ENCODE measurements around the gene NTM.

NTM gene

DNA sequence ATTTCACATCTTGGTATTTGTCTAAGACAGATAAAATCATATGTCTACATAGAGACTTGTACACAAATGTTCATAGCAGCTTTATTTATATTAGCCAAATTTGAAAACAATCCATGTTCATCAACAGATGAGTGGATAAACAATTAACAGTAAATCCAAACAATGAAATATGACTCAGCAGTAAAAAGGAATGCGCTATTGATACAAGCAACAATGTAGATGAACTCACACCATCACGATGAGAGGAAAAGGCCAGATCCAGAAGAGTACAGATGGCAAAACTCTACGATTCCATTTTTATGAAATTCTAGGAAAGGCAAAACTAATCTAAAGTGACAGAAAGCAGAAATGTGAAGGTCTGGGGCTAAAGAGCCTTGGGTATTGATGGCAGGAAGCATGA lies 384.3 kb downstream of the NTM start:
- Histone ChIP-seq H3K9me3 (ENCODE audit: control insufficient read depth, low read length) (no peaks in the 10 kb centered on the region), H3K14ac (ENCODE audit: low read length in 2 of 2) (no peak overlapping the region), H3K4me1 (ENCODE audit: control insufficient read depth, insufficient read depth, low read depth, low read length) (no peaks in the 10 kb centered on the region), H3K9ac (ENCODE audit: low read length) (no peak overlapping the region), H3K36me3 (ENCODE audit: control insufficient read depth in 1 of 2, insufficient read depth in 2 of 2, low read depth in 1 of 2, low read length in 2 of 2) (no peaks in the 10 kb centered on the region), H4K91ac (ENCODE audit: low read length) (no peak overlapping the region), H3K4ac (ENCODE audit: low read depth in 1 of 2, low read length in 2 of 2) (no peak overlapping the region), H3K27me3 (ENCODE audit: control insufficient read depth in 1 of 2, insufficient read depth in 1 of 2, low read length in 2 of 2) (peaks cover 0 to 4% of the 10 kb centered on the region in 2 experiments), H3K4me2 (ENCODE audit: low read length, poor library complexity, severe bottlenecking) (no peak overlapping the region), H3K27ac (ENCODE audit: low read length, poor library complexity, severe bottlenecking) (no peak overlapping the region), H4K8ac (ENCODE audit: low read length) (no peak overlapping the region), H2AFZ (ENCODE audit: low read depth, low read length) (no peak overlapping the region), H2BK5ac (ENCODE audit: low read depth, low read length, poor library complexity, severe bottlenecking) (no peak overlapping the region), H3K4me3 (ENCODE audit: insufficient read depth in 1 of 2, low read depth in 1 of 2, low read length in 2 of 2) (no peak overlapping the region), H2BK12ac (ENCODE audit: low read length in 2 of 2) (no peak overlapping the region), H3K79me1 (replicated peaks; ENCODE audit: low read length, poor library complexity, severe bottlenecking) (no peaks in the 10 kb centered on the region), H2AK5ac (ENCODE audit: low read length, severe bottlenecking) (no peak overlapping the region), H2BK15ac (ENCODE audit: low read depth, poor library complexity, severe bottlenecking) (no peak overlapping the region), H2BK120ac (ENCODE audit: low read depth, low read length) (no peak overlapping the region), H3K23ac (ENCODE audit: low read length in 2 of 2) (no peak overlapping the region), H3K18ac (ENCODE audit: low read depth in 1 of 2, low read length in 2 of 2) (no peak overlapping the region)
- no peak for DNase-seq
- WGBS, result 72% methylated on average over 3 of the region's 3 CpGs

GRCh38 chr11:131756479-131757110 lies 386.2 kb downstream of the NTM start:
- H4K91ac ChIP-seq (ENCODE audit: low read length), result no peak overlapping the region
- H2BK15ac ChIP-seq (ENCODE audit: low read depth, poor library complexity, severe bottlenecking), result no peak overlapping the region
- H4K8ac ChIP-seq (ENCODE audit: low read length), result no peak overlapping the region
- H3K23ac ChIP-seq (ENCODE audit: low read length in 2 of 2), result no peak overlapping the region
- H3K14ac ChIP-seq (ENCODE audit: low read length in 2 of 2), result no peak overlapping the region
- H2AK5ac ChIP-seq (ENCODE audit: low read length, severe bottlenecking), result no peak overlapping the region
- no peak for DNase-seq
- H2BK5ac ChIP-seq (ENCODE audit: low read depth, low read length, poor library complexity, severe bottlenecking), result no peak overlapping the region
- no peaks in the 10 kb centered on the region for H3K4me1 ChIP-seq (ENCODE audit: control insufficient read depth, insufficient read depth, low read depth, low read length)
- H3K27me3 ChIP-seq (ENCODE audit: control insufficient read depth in 1 of 2, insufficient read depth in 1 of 2, low read length in 2 of 2), result peaks cover 0 to 4% of the 10 kb centered on the region in 2 experiments
- no peaks in the 10 kb centered on the region for H3K36me3 ChIP-seq (ENCODE audit: control insufficient read depth in 1 of 2, insufficient read depth in 2 of 2, low read depth in 1 of 2, low read length in 2 of 2)
- no peak overlapping the region for H3K4me2 ChIP-seq (ENCODE audit: low read length, poor library complexity, severe bottlenecking)
- H2AFZ ChIP-seq (ENCODE audit: low read depth, low read length), result no peak overlapping the region
- H2BK120ac ChIP-seq (ENCODE audit: low read depth, low read length), result no peak overlapping the region
- H3K4ac ChIP-seq (ENCODE audit: low read depth in 1 of 2, low read length in 2 of 2), result no peak overlapping the region
- H3K9ac ChIP-seq (ENCODE audit: low read length), result peak overlapping the region; percentile 11
- 78% methylated on average over 6 of the region's 6 CpGs for WGBS
- no peak overlapping the region for H3K27ac ChIP-seq (ENCODE audit: low read length, poor library complexity, severe bottlenecking)
- no peaks in the 10 kb centered on the region for H3K79me1 ChIP-seq (replicated peaks; ENCODE audit: low read length, poor library complexity, severe bottlenecking)
- no peak overlapping the region for H3K4me3 ChIP-seq (ENCODE audit: insufficient read depth in 1 of 2, low read depth in 1 of 2, low read length in 2 of 2)
- H3K18ac ChIP-seq (ENCODE audit: low read depth in 1 of 2, low read length in 2 of 2), result no peak overlapping the region
- H3K9me3 ChIP-seq (ENCODE audit: control insufficient read depth, low read length), result no peaks in the 10 kb centered on the region
- H2BK12ac ChIP-seq (ENCODE audit: low read length in 2 of 2), result no peak overlapping the region

- H4K8ac ChIP-seq (ENCODE audit: low read length), result no peak overlapping the region
- H3K14ac ChIP-seq (ENCODE audit: low read length in 2 of 2), result no peak overlapping the region
- no peaks in the 10 kb centered on the region for H3K79me1 ChIP-seq (replicated peaks; ENCODE audit: low read length, poor library complexity, severe bottlenecking)
- H2BK5ac ChIP-seq (ENCODE audit: low read depth, low read length, poor library complexity, severe bottlenecking), result no peak overlapping the region
- no peak overlapping the region for H2AFZ ChIP-seq (ENCODE audit: low read depth, low read length)
- H3K23ac ChIP-seq (ENCODE audit: low read length in 2 of 2), result no peak overlapping the region
- no peaks in the 10 kb centered on the region for H3K4me1 ChIP-seq (ENCODE audit: control insufficient read depth, insufficient read depth, low read depth, low read length)
- H2AK5ac ChIP-seq (ENCODE audit: low read length, severe bottlenecking), result no peak overlapping the region
- no peak overlapping the region for H2BK15ac ChIP-seq (ENCODE audit: low read depth, poor library complexity, severe bottlenecking)
- no peak overlapping the region for H3K27ac ChIP-seq (ENCODE audit: low read length, poor library complexity, severe bottlenecking)
- H2BK12ac ChIP-seq (ENCODE audit: low read length in 2 of 2), result no peak overlapping the region
- no peak overlapping the region for H4K91ac ChIP-seq (ENCODE audit: low read length)
- no peak overlapping the region for H3K4me3 ChIP-seq (ENCODE audit: insufficient read depth in 1 of 2, low read depth in 1 of 2, low read length in 2 of 2)
- H3K4ac ChIP-seq (ENCODE audit: low read depth in 1 of 2, low read length in 2 of 2), result no peak overlapping the region
- no peak overlapping the region for H3K4me2 ChIP-seq (ENCODE audit: low read length, poor library complexity, severe bottlenecking)
- DNase-seq, result no peak
- no peaks in the 10 kb centered on the region for H3K36me3 ChIP-seq (ENCODE audit: control insufficient read depth in 1 of 2, insufficient read depth in 2 of 2, low read depth in 1 of 2, low read length in 2 of 2)
- peaks cover 0 to 4% of the 10 kb centered on the region in 2 experiments for H3K27me3 ChIP-seq (ENCODE audit: control insufficient read depth in 1 of 2, insufficient read depth in 1 of 2, low read length in 2 of 2)
- no peaks in the 10 kb centered on the region for H3K9me3 ChIP-seq (ENCODE audit: control insufficient read depth, low read length)
- no peak overlapping the region for H2BK120ac ChIP-seq (ENCODE audit: low read depth, low read length)
- H3K9ac ChIP-seq (ENCODE audit: low read length), result no peak overlapping the region
- no peak overlapping the region for H3K18ac ChIP-seq (ENCODE audit: low read depth in 1 of 2, low read length in 2 of 2)
- 87% methylated on average over 7 of the region's 7 CpGs for WGBS
Measured at GRCh38 chr11:131758726-131759125, 388.3 kb downstream of the NTM start.

DNA sequence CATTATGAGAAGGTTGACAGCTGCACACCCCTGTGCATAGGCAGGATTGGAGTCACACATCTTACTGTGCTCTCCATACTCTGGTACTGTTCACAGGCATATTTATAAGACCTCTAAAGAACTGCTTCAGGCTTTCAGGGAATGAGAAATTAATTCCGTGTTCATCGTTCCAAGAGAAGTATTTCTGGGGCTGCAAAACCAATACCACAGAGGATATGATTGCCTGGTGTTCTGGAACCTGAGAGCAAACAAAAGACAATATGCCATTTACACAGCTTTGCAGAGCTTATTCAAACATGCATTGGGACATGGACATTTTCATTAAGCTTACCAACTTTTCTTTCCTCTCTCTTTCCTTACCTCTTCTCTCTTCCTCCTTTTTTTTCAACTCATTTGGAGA lies 388.7 kb downstream of the NTM start:
- 86% methylated on average over 2 of the region's 2 CpGs for WGBS
- H2BK12ac ChIP-seq (ENCODE audit: low read length in 2 of 2), result no peak overlapping the region
- no peak overlapping the region for H3K4me3 ChIP-seq (ENCODE audit: insufficient read depth in 1 of 2, low read depth in 1 of 2, low read length in 2 of 2)

More for the DNA sequence above, 388.7 kb downstream of the NTM start:
- Histone ChIP-seq H4K91ac (ENCODE audit: low read length) (no peak overlapping the region), H3K23ac (ENCODE audit: low read length in 2 of 2) (no peak overlapping the region), H3K27ac (ENCODE audit: low read length, poor library complexity, severe bottlenecking) (no peak overlapping the region), H2AK5ac (ENCODE audit: low read length, severe bottlenecking) (no peak overlapping the region), H3K14ac (ENCODE audit: low read length in 2 of 2) (no peak overlapping the region), H3K18ac (ENCODE audit: low read depth in 1 of 2, low read length in 2 of 2) (no peak overlapping the region), H4K8ac (ENCODE audit: low read length) (no peak overlapping the region), H3K9me3 (ENCODE audit: control insufficient read depth, low read length) (no peaks in the 10 kb centered on the region), H3K79me1 (replicated peaks; ENCODE audit: low read length, poor library complexity, severe bottlenecking) (no peaks in the 10 kb centered on the region), H3K4ac (ENCODE audit: low read depth in 1 of 2, low read length in 2 of 2) (no peak overlapping the region), H2BK15ac (ENCODE audit: low read depth, poor library complexity, severe bottlenecking) (no peak overlapping the region), H2BK120ac (ENCODE audit: low read depth, low read length) (no peak overlapping the region), H3K36me3 (ENCODE audit: control insufficient read depth in 1 of 2, insufficient read depth in 2 of 2, low read depth in 1 of 2, low read length in 2 of 2) (no peaks in the 10 kb centered on the region), H2BK5ac (ENCODE audit: low read depth, low read length, poor library complexity, severe bottlenecking) (no peak overlapping the region), H3K4me1 (ENCODE audit: control insufficient read depth, insufficient read depth, low read depth, low read length) (no peaks in the 10 kb centered on the region), H3K4me2 (ENCODE audit: low read length, poor library complexity, severe bottlenecking) (no peak overlapping the region), H3K27me3 (ENCODE audit: control insufficient read depth in 1 of 2, insufficient read depth in 1 of 2, low read length in 2 of 2) (peaks cover 0 to 4% of the 10 kb centered on the region in 2 experiments), H2AFZ (ENCODE audit: low read depth, low read length) (no peak overlapping the region), H3K9ac (ENCODE audit: low read length) (peak overlapping the region; percentile 82)
- no peak for DNase-seq

Measured in mesenchymal stem cell (in vitro differentiated cells and primary cell).